ENCODE results near the gene OR6C4. TPM values are rescaled to one million over a fixed set of nuclear protein-coding genes. Genes with fewer than 3 reads are reported as not detected.
"Not testable (repeated sequence)": the region's sequence is repeated elsewhere in the genome, so short reads cannot be mapped to it uniquely, and the experiment has no call there.

OR6C4 gene
- not detected for total RNA-seq

- no peaks in the 10 kb centered on the region for H3K9me3 ChIP-seq
Measured at GRCh38 chr12:55549302-55549701, at the start of gene OR6C4. Gene OR6C4 (plus strand): TSS chr12:55549602. CDS start chr12:55551227, 1,625 bp downstream.

GRCh38 chr12:55499810-55500252 lies 49.6 kb upstream of the OR6C4 start:
- Histone ChIP-seq H3K27ac (peak overlapping the region in 3 of 4 donors; percentile 33 to 55 (median 49)), H3K9me3 (no peaks in the 10 kb centered on the region), H3K27me3 (no peaks in the 10 kb centered on the region), H3K4me3 (no peak overlapping the region), H3K36me3 (replicated peaks in 1 of 2; ENCODE audit: insufficient read depth in 1 of 2, low read depth in 2 of 2) (no peaks in the 10 kb centered on the region), H3K4me1 (peaks cover 13% of the 10 kb centered on the region)
- WGBS, 2 donors, result 7 to 12% methylated on average over 2 of the region's 2 CpGs
- TF ChIP-seq POLR2A (IDR thresholded peaks at IDR 0.05), result no peak
- DNase-seq (peak in 3 of 4 donors; percentile 18 to 49 (median 47)), ATAC-seq (peak; percentile 74)
- intact Hi-C loops (cut with DNase I), result no loop called here

More at GRCh38 chr12:55549302-55549701, at the start of gene OR6C4:
- ATAC-seq (no peak), DNase-seq (no peak)
- no peaks in the 10 kb centered on the region for H3K36me3 ChIP-seq (replicated peaks in 1 of 2; ENCODE audit: insufficient read depth in 1 of 2, low read depth in 2 of 2)
- TF ChIP-seq POLR2A (IDR thresholded peaks at IDR 0.05) (no peak), CTCF (IDR thresholded peaks at IDR 0.05) (no peak)
- WGBS, 2 donors, result 34 to 38% methylated on average over 2 of the region's 2 CpGs
- H3K4me1 ChIP-seq, result no peaks in the 10 kb centered on the region
- H3K4me3 ChIP-seq, result no peak within 1 kb of the TSS
- no peak within 1 kb of the TSS for H3K27ac ChIP-seq
- intact Hi-C loops (cut with DNase I), result no loop called here
- no peaks in the 10 kb centered on the region for H3K27me3 ChIP-seq

- ATAC-seq, result no peak
- 22 to 28% methylated on average over 2 of the region's 2 CpGs for WGBS, 2 donors
Measured at GRCh38 chr12:55501601-55502000, 47.8 kb upstream of the OR6C4 start.

GRCh38 chr12:55515696-55516095 lies 33.7 kb upstream of the OR6C4 start:
- 80 to 93% methylated on average over 1 of the region's 1 CpG for WGBS, 2 donors
- Histone ChIP-seq H3K36me3 (replicated peaks in 1 of 2; ENCODE audit: insufficient read depth in 1 of 2, low read depth in 2 of 2) (no peaks in the 10 kb centered on the region), H3K9me3 (no peaks in the 10 kb centered on the region), H3K27ac (no peak overlapping the region), H3K27me3 (no peaks in the 10 kb centered on the region), H3K4me3 (no peak overlapping the region), H3K4me1 (no peaks in the 10 kb centered on the region)
- DNase-seq (no peak), ATAC-seq (no peak)
- TF ChIP-seq POLR2A (IDR thresholded peaks at IDR 0.05) (no peak), CTCF (IDR thresholded peaks at IDR 0.05) (no peak)
- intact Hi-C loops (cut with DNase I), result no loop called here

More at GRCh38 chr12:55501601-55502000, 47.8 kb upstream of the OR6C4 start:
- intact Hi-C loops (cut with DNase I), result no loop called here
- no peak overlapping the region for H3K27ac ChIP-seq
- H3K4me1 ChIP-seq, result peaks cover 13% of the 10 kb centered on the region
- H3K4me3 ChIP-seq, result no peak overlapping the region
- H3K9me3 ChIP-seq, result no peaks in the 10 kb centered on the region
- TF ChIP-seq CTCF (IDR thresholded peaks at IDR 0.05), result no peak
- no peak for TF ChIP-seq POLR2A (IDR thresholded peaks at IDR 0.05)
- no peak for DNase-seq
- no peaks in the 10 kb centered on the region for H3K36me3 ChIP-seq (replicated peaks in 1 of 2; ENCODE audit: insufficient read depth in 1 of 2, low read depth in 2 of 2)
- no peaks in the 10 kb centered on the region for H3K27me3 ChIP-seq

GRCh38 chr12:55516391-55516790 lies 33.0 kb upstream of the OR6C4 start:
- TF ChIP-seq POLR2A (IDR thresholded peaks at IDR 0.05) (no peak), CTCF (IDR thresholded peaks at IDR 0.05) (no peak)
- ATAC-seq, result no peak

GRCh38 chr12:55548235-55548634 lies 1.2 kb upstream of the OR6C4 start:
- 62 to 69% methylated on average over 2 of the region's 2 CpGs for WGBS, 2 donors
- H3K27ac ChIP-seq; H3K4me1 ChIP-seq; ATAC-seq; DNase-seq; H3K27me3 ChIP-seq; H3K36me3 ChIP-seq (replicated peaks in 1 of 2; ENCODE audit: insufficient read depth in 1 of 2, low read depth in 2 of 2); intact Hi-C loops (cut with DNase I); H3K4me3 ChIP-seq; H3K9me3 ChIP-seq: not testable (repeated sequence)

More at GRCh38 chr12:55516391-55516790, 33.0 kb upstream of the OR6C4 start:
- DNase-seq, result no peak
- Histone ChIP-seq H3K4me1 (no peaks in the 10 kb centered on the region), H3K27ac (no peak overlapping the region), H3K36me3 (replicated peaks in 1 of 2; ENCODE audit: insufficient read depth in 1 of 2, low read depth in 2 of 2) (no peaks in the 10 kb centered on the region), H3K27me3 (no peaks in the 10 kb centered on the region), H3K4me3 (no peak overlapping the region), H3K9me3 (no peaks in the 10 kb centered on the region)
- intact Hi-C loops (cut with DNase I), result no loop called here
